ENCODE measurements around the gene INO80.

The INO80 gene

GRCh38 chr15:41048852-41049251 lies 67.2 kb downstream of the INO80 start:
- H3K27ac ChIP-seq: no peak overlapping the region
- no peak for TF ChIP-seq CTCF (IDR thresholded peaks at IDR 0.05; ENCODE audit: low read depth, low read length)
- no peaks in the 10 kb centered on the region for H3K9me3 ChIP-seq (ENCODE audit: severe bottlenecking)
- H3K27me3 ChIP-seq (ENCODE audit: insufficient read depth, low read depth, severe bottlenecking): no peaks in the 10 kb centered on the region
- H3K36me3 ChIP-seq: peaks cover 72% of the 10 kb centered on the region
- H3K4me3 ChIP-seq (ENCODE audit: low read depth, low read length): no peak overlapping the region
- DNase-seq: no peak

DNA sequence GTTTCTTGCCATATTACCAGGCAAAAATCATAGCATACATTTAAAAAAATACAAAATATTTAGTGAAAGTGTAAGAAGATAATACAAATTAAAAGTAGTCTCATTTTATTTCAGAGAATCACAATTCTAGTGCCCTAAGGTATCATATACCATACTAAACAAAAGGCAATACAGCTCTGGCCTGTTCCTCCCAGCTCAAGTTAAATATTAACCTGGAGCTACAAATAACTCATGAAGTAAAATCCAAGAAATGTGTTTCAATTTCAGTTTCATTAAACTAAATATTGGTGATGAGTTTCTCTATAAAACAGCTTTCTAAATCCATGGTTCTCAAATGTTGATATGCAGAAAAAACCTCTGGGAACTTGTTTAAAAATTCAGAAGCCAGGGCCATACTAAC lies 67.7 kb downstream of the INO80 start:
- no peak for TF ChIP-seq CTCF (IDR thresholded peaks at IDR 0.05; ENCODE audit: low read depth, low read length)
- no peak overlapping the region for H3K27ac ChIP-seq
- H3K9me3 ChIP-seq (ENCODE audit: severe bottlenecking): no peaks in the 10 kb centered on the region
- no peak for DNase-seq
- no peak overlapping the region for H3K4me3 ChIP-seq (ENCODE audit: low read depth, low read length)
- no peaks in the 10 kb centered on the region for H3K27me3 ChIP-seq (ENCODE audit: insufficient read depth, low read depth, severe bottlenecking)
- H3K36me3 ChIP-seq: peaks cover 72% of the 10 kb centered on the region

- TF ChIP-seq CTCF (IDR thresholded peaks at IDR 0.05; ENCODE audit: low read depth, low read length): no peak
- Histone ChIP-seq H3K9me3 (ENCODE audit: severe bottlenecking) (no peaks in the 10 kb centered on the region), H3K36me3 (peaks cover 74% of the 10 kb centered on the region), H3K4me3 (ENCODE audit: low read depth, low read length) (no peak overlapping the region), H3K27ac (no peak overlapping the region), H3K27me3 (ENCODE audit: insufficient read depth, low read depth, severe bottlenecking) (no peaks in the 10 kb centered on the region)
- no peak for DNase-seq
These were observed 68.6 kb downstream of the INO80 start for GRCh38 chr15:41047474-41047873.

- Histone ChIP-seq H3K36me3 (peaks cover 65% of the 10 kb centered on the region), H3K9me3 (ENCODE audit: severe bottlenecking) (no peaks in the 10 kb centered on the region), H3K27ac (no peak overlapping the region), H3K4me3 (ENCODE audit: low read depth, low read length) (no peak overlapping the region), H3K27me3 (ENCODE audit: insufficient read depth, low read depth, severe bottlenecking) (no peaks in the 10 kb centered on the region)
- no peak for DNase-seq
- no peak for TF ChIP-seq CTCF (IDR thresholded peaks at IDR 0.05; ENCODE audit: low read depth, low read length)
These were observed 72.7 kb downstream of the INO80 start for GRCh38 chr15:41043276-41043951.

GRCh38 chr15:41042851-41043250 lies 73.2 kb downstream of the INO80 start:
- Histone ChIP-seq H3K27me3 (ENCODE audit: insufficient read depth, low read depth, severe bottlenecking) (no peaks in the 10 kb centered on the region), H3K36me3 (peaks cover 60% of the 10 kb centered on the region), H3K4me3 (ENCODE audit: low read depth, low read length) (no peak overlapping the region), H3K9me3 (ENCODE audit: severe bottlenecking) (no peaks in the 10 kb centered on the region), H3K27ac (no peak overlapping the region)
- TF ChIP-seq CTCF (IDR thresholded peaks at IDR 0.05; ENCODE audit: low read depth, low read length): no peak
- DNase-seq: no peak

GRCh38 chr15:41039121-41039520 lies 77.0 kb downstream of the INO80 start:
- DNase-seq: no peak
- Histone ChIP-seq H3K27me3 (ENCODE audit: insufficient read depth, low read depth, severe bottlenecking) (no peaks in the 10 kb centered on the region), H3K4me3 (ENCODE audit: low read depth, low read length) (no peak overlapping the region), H3K36me3 (peaks cover 32% of the 10 kb centered on the region), H3K27ac (no peak overlapping the region), H3K9me3 (ENCODE audit: severe bottlenecking) (no peaks in the 10 kb centered on the region)
- no peak for TF ChIP-seq CTCF (IDR thresholded peaks at IDR 0.05; ENCODE audit: low read depth, low read length)
